Spleen (tissue), 11 donors: Measurements from ENCODE around the gene ALPP. TPM values are rescaled to one million over a fixed set of nuclear protein-coding genes. Genes with fewer than 3 reads are reported as not detected.

Experiments used
- DNase-seq: peaks from one replicate; pipeline ENCODE4 v3.0.0-alpha.2; 2020
- H3K27ac ChIP-seq, 8 donors: fragments of 200-600 bp; sonication (generic) in 7 of 8; 1 replicate in 4 of 8; 2 replicates in 4 of 8; pipeline versions ENCODE4 v1.5.0 to v1.8.0; 2016 to 2021; ENCODE audit warnings: inconsistent platforms in 4 of 8, mild to moderate bottlenecking in 4 of 8, moderate library complexity in 1 of 8
- H3K27me3 ChIP-seq, 7 donors: fragments of 200-600 bp; sonication (generic) in 6 of 7; replicated peaks in 1 of 7; 1 replicate in 4 of 7; 2 replicates in 3 of 7; pipeline versions ENCODE4 v1.5.0 to v1.8.0; 2016 to 2021; ENCODE audit warnings: inconsistent platforms in 3 of 7, mild to moderate bottlenecking in 1 of 7
- H3K36me3 ChIP-seq, 6 donors: fragments of 200-600 bp; sonication (generic) in 5 of 6; 1 replicate in 4 of 6; 2 replicates in 2 of 6; pipeline versions ENCODE4 v1.5.0 to v1.8.0; 2016 to 2021; ENCODE audit warnings: inconsistent platforms in 2 of 6
- H3K4me1 ChIP-seq, 6 donors: fragments of 200-600 bp; sonication (generic) in 5 of 6; 1 replicate in 3 of 6; 2 replicates in 3 of 6; pipeline versions ENCODE4 v1.5.0 to v1.8.0; 2016 to 2021; ENCODE audit warnings: inconsistent platforms in 3 of 6
- H3K4me3 ChIP-seq, 8 donors: fragments of 200-600 bp; sonication (generic) in 7 of 8; 1 replicate in 4 of 8; 2 replicates in 4 of 8; pipeline versions ENCODE4 v1.5.0 to v1.8.0; 2016 to 2021; ENCODE audit warnings: inconsistent platforms in 4 of 8, mild to moderate bottlenecking in 4 of 8, moderate library complexity in 2 of 8
- H3K9me3 ChIP-seq, 8 donors: fragments of 200-600 bp; sonication (generic) in 7 of 8; 1 replicate in 4 of 8; 2 replicates in 4 of 8; pipeline versions ENCODE4 v1.5.0 to v1.8.0; 2016 to 2021; ENCODE audit warnings: inconsistent platforms in 4 of 8
- POLR2A ChIP-seq, 3 donors: fragments of 450-650 bp; IDR thresholded peaks; one replicate each; pipeline ENCODE4 v1.5.1; 2017; ENCODE audit warnings: antibody characterized with exemption in 3 of 3, mild to moderate bottlenecking in 1 of 3
- POLR2AphosphoS5 ChIP-seq, 3 donors: sonication (generic); formaldehyde crosslinking; IDR thresholded peaks; one replicate each; pipeline ENCODE4 v1.5.1; 2017; ENCODE audit warnings: antibody characterized with exemption in 3 of 3
- WGBS, 5 donors: extraction: QIAGEN DNeasy Blood & Tissue Kit in 3 of 5; methylation state at CpG; one replicate each; pipeline versions ENCODE4 v1.1.5 to v1.1.7; 2013 to 2018; 5-methylcytosine and 5-hydroxymethylcytosine counted together
- intact Hi-C: fragments of 100-400 bp; cut with DNase I; formaldehyde crosslinking; loops from one replicate; pipeline ENCODE4 v1.15.0; 2023; ENCODE audit warnings: low total_unique reads
- polyA plus RNA-seq, 3 donors: library from polyadenylated mRNA; stranded (reverse); fragments of 200-250 nt; gene quantifications; one replicate each; pipeline ENCODE4 v1.2.1, GENCODE V29; 2013
- total RNA-seq, 7 donors: library from RNA; depleted of rRNA in 3 of 7; stranded (reverse); fragments of >200 nt in 3 of 7; fragmentation: NEBNext Ultra II Directional in 4 of 7; extraction: Animal tissue kit (Norgen Biotek cat#: 25700) in 4 of 7; gene quantifications; one replicate each; pipeline versions ENCODE4 v1.1.0 to v1.2.1, GENCODE V29; 2016 to 2021
- TF ChIP-seq, protein P1 (sequence below), 11 experiments: fragments of 200-600 bp in 7 of 11; fragments of 450-650 bp in 4 of 11; sonication (generic) in 4 of 11; IDR thresholded peaks in 8 of 11; conservative IDR thresholded peaks in 3 of 11; 1 replicate in 7 of 11; 2 replicates in 4 of 11; pipeline versions ENCODE4 v1.4.0 to v1.8.0; 2016 to 2021; ENCODE audit warnings: antibody characterized with exemption in 11 of 11, inconsistent platforms in 4 of 11, mild to moderate bottlenecking in 1 of 11
- donor health status: healthy with polysubstance abuse.
- donor health status: DM: no; HTN: no; CAD: no; lungs with moderate emphysema.
- donor health status: DM: no; HTN: no; CAD: no.
- donor health status: Bipolar disorder and iron deficiency.
- donor health status: healthy.
- donor health status: DM: no; HTN: no; CAD: no.
- donor health status: DM: yes; HTN: yes; CAD: no.

The ALPP gene
- total and polyA plus RNA-seq, 10 donors, result not detected

DNA sequence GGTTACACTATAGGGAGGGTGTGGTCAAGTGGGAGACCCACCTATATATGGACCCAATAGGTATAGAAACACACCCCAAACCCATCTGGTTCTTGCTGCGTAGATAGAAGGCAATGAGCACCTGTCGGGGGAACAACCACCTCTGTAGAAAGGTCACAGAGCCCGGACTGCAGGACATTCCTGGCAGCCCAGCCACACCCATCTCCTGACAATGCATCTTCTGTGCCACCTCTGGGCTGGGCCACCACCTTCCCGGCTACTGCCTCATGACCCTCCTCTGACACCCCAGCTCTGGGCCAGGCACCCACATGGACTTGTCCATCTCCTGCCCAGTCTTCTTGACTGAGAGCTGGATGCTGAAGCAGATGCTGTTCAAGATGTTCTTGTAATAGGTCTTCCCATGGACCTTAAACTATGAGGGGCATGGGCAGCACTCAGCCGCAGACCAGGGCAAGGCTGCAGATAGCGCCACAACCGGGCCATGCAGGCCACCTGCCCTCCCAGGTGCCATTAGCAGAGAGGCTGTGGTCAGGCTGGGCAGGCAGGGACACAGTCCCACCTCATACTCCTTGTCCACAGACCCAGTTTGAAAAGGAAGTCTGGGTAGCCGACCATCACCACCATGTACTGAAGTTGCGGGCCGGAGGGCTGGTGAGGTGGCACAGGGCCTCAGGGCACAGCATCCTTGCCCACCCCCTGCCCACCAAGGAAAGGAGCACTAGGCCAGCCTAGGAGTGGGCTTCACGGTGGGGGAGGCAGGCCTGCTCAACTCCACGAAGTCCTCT lies 37.4 kb downstream of the ALPP start:
- 85 to 94% (median 91%) methylated on average over 8 to 12 of the region's 12 CpGs for WGBS, 5 donors
- peaks cover 0 to 85% (median 31%) of the 10 kb centered on the region in 7 donors for H3K27me3 ChIP-seq
- no peak for DNase-seq

DNA sequence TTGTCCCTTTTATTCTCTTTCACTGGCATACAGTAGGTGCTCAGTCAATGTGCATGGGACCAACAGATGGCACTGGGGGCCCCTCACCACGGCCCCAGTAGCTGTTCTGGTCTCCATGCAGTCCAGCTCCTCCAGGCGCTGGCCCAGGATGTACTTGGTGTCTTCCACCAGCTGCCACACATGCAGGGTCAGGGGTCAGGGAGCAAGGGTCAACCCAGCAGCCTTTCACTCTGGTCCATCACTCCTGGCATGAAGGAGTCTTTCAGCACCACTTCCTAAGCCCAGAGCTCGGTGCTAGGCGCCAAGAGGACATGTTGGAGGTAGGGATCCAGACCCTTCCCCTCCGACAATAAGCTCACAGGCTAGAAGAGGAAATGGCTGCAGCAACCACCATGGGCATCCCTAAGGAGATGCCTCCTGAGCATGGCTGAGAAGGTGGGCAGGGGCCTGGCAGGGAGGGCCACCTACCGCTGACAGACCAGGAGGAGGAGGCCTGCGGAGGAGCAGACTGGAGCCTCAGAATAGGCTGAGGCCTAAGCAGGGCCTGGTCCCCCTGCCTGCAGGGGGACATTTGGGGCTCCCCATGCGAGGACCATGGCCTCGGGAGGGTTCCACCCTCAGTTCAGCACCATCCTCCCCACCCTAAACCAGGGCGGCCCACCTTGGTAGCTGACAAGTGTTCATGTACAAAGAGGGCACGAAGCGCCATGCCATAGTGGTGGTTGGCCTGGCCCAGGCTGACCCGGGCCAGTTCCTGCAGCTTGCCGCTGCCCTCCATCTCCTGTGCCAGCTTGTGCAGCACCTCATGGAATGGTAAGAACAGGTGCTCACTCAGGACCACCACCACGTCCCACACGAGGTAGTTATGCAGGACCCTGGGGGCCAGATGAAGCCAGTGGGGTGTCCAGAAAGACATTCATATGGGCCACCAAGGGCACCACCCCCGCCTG lies 38.2 kb downstream of the ALPP start:
- WGBS, 5 donors, result 84 to 94% (median 89%) methylated on average over 11 to 17 of the region's 17 CpGs
- H3K27me3 ChIP-seq, result peaks cover 0 to 94% (median 40%) of the 10 kb centered on the region in 7 donors
- H3K4me3 ChIP-seq, result no peak overlapping the region
- H3K4me1 ChIP-seq, result peaks cover 12 to 34% (median 27%) of the 10 kb centered on the region in 6 donors
- no peak for DNase-seq
- no peaks in the 10 kb centered on the region for H3K36me3 ChIP-seq
- peaks cover 0 to 8% (median under 1%) of the 10 kb centered on the region in 8 donors for H3K9me3 ChIP-seq
- intact Hi-C loops, result no loop called here
- H3K27ac ChIP-seq, result no peak overlapping the region
- no peak for TF ChIP-seq POLR2A (IDR thresholded peaks at IDR 0.05)
- TF ChIP-seq, protein P1, sequence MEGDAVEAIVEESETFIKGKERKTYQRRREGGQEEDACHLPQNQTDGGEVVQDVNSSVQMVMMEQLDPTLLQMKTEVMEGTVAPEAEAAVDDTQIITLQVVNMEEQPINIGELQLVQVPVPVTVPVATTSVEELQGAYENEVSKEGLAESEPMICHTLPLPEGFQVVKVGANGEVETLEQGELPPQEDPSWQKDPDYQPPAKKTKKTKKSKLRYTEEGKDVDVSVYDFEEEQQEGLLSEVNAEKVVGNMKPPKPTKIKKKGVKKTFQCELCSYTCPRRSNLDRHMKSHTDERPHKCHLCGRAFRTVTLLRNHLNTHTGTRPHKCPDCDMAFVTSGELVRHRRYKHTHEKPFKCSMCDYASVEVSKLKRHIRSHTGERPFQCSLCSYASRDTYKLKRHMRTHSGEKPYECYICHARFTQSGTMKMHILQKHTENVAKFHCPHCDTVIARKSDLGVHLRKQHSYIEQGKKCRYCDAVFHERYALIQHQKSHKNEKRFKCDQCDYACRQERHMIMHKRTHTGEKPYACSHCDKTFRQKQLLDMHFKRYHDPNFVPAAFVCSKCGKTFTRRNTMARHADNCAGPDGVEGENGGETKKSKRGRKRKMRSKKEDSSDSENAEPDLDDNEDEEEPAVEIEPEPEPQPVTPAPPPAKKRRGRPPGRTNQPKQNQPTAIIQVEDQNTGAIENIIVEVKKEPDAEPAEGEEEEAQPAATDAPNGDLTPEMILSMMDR (IDR thresholded peaks at IDR 0.05 in 8 of 11, conservative IDR thresholded peaks at IDR 0.05 in 3 of 11), result no peak
- TF ChIP-seq POLR2AphosphoS5 (IDR thresholded peaks at IDR 0.05), result no peak

More for the DNA sequence above, 37.4 kb downstream of the ALPP start:
- H3K9me3 ChIP-seq, result no peaks in the 10 kb centered on the region
- H3K27ac ChIP-seq, result no peak overlapping the region
- TF ChIP-seq, protein P1 (IDR thresholded peaks at IDR 0.05 in 8 of 11, conservative IDR thresholded peaks at IDR 0.05 in 3 of 11), result no peak
- TF ChIP-seq POLR2A (IDR thresholded peaks at IDR 0.05) (no peak), POLR2AphosphoS5 (IDR thresholded peaks at IDR 0.05) (no peak)
- peaks cover 12 to 29% (median 25%) of the 10 kb centered on the region in 6 donors for H3K4me1 ChIP-seq
- H3K36me3 ChIP-seq, result no peaks in the 10 kb centered on the region
- no peak overlapping the region for H3K4me3 ChIP-seq
- intact Hi-C loops, result no loop called here

DNA sequence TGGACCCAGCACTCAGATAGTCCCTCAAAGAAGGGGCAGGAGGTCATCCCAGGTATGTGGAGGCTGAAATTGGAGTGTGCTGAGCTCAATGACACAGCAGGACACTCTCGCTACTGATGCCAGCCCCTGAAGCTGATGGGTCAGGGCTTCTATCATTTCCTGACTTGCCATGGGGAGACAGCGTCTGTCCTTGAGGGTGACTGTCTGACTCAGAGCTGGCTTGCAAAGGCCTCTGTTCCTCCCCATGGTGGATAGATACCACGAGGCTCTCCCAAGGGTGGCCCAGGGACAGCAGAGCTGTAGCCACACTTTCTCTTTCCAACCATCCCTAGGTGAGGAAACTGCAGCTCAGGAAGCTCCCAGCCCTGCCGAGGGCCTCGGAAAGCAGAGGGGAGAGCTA lies 38.9 kb downstream of the ALPP start:
- H3K27me3 ChIP-seq, result peaks cover 0 to 99% (median 46%) of the 10 kb centered on the region in 7 donors
- no peaks in the 10 kb centered on the region for H3K36me3 ChIP-seq
- WGBS, 5 donors, result 63 to 87% (median 77%) methylated on average over 5 of the region's 5 CpGs
- H3K4me3 ChIP-seq, result no peak overlapping the region
- TF ChIP-seq POLR2AphosphoS5 (IDR thresholded peaks at IDR 0.05), result no peak
- TF ChIP-seq POLR2A (IDR thresholded peaks at IDR 0.05), result no peak
- TF ChIP-seq, protein P1 (IDR thresholded peaks at IDR 0.05 in 8 of 11, conservative IDR thresholded peaks at IDR 0.05 in 3 of 11), result no peak
- peaks cover 0 to 15% (median 6%) of the 10 kb centered on the region in 8 donors for H3K9me3 ChIP-seq
- no peak for DNase-seq
- H3K4me1 ChIP-seq, result peaks cover 12 to 34% (median 27%) of the 10 kb centered on the region in 6 donors
- H3K27ac ChIP-seq, result no peak overlapping the region
- intact Hi-C loops, result no loop called here
